ENCODE measurements around the gene COA3. TPM values are rescaled to one million over a fixed set of nuclear protein-coding genes. Genes with fewer than 3 reads are reported as not detected.
A peak's percentile ranks its signal among the peaks of the same experiment; 100 is the strongest.

COA3 gene, protein sequence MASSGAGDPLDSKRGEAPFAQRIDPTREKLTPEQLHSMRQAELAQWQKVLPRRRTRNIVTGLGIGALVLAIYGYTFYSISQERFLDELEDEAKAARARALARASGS
- total RNA-seq (ENCODE audit: insufficient read depth, low replicate concordance) = 47.2 TPM

DNA sequence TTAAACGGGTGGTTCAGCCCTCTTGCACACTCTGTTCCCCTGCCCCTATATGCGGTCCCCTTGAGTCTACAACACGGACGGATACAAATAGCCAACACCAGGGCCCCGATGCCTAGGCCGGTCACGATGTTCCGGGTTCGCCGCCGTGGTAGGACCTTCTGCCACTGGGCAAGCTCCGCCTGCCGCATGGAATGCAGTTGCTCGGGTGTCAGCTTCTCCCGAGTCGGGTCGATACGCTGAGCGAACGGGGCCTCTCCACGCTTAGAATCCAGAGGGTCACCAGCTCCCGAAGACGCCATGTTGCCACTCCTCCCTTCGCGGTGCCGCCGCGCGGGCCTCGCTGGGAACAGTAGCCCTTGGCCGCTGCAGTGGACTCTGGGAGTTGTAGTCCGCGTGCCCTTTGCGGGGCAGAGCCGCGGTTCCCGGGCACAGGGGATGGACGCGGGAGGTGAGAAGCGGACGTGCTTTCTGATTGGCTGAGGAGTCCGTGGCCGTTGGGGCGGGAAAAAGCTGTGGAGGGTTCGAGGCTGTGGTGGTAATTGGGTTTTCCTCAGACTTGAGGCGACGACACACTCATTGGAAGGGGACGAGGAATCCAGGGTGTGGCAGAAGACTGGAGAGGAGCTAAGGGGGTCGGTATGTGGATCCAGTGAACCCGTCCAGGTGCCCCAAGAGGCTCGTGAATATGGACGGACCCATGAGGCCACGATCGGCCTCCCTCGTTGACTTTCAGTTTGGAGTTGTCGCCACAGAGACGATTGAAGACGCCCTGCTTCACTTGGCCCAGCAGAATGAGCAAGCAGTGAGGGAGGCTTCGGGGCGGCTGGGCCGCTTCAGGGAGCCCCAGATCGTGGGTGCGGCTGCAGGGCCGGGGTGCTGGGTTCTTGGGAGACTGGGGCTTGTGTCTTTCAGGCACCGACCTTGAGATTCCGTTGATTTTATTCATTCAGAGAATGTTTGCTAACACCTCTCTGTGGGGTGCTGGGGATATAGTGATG, at the start of gene COA3, which contains the start of gene CNTD1:
COA3 (minus strand) TSS at position 322 of the 998 bp plus-strand sequence; CDS start at position 299, 23 bp downstream.
CNTD1 (plus strand) TSS at position 479 of the 998 bp plus-strand sequence; CDS start at position 686, 207 bp downstream.
- DNase-seq (ENCODE audit: low spot score) = peak; percentile 89

DNA sequence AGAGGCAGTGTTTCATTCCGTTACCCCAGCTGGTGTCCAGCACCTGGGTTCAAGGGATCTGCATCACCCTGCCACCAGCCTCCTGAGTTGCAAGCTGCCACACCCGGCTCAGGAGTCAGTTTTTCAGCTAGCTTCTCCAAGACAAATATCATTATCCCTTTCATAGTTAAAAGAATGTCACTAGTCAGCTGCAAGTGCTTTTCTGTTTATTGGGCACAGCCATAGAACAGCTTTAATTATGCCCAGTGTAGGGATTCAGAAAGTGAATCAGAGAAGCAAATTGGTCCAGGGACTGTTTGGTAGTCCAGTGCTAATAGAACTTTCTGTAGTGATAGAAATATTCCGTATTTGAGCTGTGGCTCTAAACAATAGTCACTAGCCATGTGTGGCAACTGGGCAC, 49.6 kb upstream of the COA3 start:
- no peak for DNase-seq (ENCODE audit: low spot score)

DNA sequence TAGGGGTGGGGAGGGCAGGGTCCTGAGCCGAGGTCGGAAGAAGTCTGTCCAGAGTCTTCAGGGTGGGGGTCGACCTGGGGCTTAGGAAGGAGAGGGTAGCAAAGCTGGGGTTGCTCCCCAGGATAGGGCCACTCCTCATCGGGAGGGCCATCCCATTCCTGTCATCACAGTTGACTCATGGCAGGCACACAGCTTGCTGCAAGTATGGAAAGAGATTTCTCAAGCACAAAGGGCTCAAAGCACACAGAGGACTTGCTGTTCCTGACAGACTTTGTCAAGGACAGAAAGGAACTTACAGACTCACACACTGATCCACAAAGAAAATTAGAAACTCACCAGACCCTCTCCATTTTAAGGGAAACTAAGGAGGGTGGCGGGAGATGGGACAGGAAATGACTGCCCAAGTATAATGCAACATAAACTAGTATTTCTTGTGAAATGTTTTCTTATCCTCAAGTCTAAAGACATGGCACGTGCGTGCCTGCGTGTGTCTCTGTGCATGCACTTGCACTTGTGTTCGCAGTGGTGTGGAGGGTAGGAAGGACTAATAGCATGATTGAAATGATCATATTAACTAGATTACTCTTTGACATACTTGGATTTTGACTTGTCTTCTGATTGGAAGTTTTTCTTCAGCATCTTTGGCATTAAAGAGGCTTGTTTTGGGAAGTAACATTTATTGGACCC, 48.2 kb upstream of the COA3 start:
- no peak for DNase-seq (ENCODE audit: low spot score)

DNA sequence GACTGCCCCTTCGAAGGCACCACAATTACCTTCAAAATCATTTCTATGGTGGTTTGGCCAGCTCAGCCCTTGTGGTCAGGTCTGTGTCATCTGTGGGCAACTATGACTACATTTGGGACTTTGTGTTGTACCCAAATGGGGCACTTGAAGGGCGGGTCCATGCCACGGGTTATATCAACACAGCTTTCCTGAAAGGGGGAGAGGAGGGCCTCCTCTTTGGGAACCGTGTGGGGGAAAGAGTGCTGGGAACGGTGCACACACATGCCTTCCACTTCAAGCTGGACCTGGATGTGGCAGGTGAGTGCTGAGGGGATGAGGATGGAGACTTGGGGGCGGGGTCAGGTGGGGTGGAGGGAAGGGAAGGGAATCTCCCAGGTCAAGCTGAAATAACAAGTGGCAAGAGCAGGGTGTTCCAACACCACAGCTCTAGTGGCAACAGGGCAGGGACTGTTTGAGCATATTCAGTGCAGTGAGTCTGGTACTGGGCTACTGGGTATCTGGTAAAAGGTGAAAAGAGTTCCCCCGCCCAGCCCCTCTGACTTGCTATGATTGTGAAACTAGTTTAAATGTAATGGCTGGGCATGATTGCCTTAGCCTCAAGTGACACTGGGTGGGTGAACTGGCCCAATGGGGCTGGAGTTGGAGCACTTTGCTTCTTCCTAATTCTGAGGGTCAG, 47.6 kb upstream of the COA3 start:
- no peak for DNase-seq (ENCODE audit: low spot score)

DNA sequence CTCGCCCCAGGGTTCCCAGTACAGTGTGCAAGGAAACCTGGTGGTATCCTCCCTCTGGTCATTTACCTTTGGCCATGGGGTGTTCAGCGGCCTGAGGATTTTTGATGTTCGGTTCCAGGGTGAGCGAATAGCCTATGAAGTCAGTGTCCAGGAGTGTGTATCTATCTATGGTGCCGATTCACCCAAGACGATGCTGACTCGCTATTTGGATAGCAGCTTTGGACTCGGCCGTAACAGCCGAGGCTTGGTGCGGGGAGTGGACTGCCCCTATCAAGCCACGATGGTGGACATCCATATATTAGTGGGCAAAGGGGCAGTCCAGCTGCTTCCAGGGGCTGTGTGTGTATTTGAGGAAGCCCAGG, 47.0 kb upstream of the COA3 start:
- no peak for DNase-seq (ENCODE audit: low spot score)

DNA sequence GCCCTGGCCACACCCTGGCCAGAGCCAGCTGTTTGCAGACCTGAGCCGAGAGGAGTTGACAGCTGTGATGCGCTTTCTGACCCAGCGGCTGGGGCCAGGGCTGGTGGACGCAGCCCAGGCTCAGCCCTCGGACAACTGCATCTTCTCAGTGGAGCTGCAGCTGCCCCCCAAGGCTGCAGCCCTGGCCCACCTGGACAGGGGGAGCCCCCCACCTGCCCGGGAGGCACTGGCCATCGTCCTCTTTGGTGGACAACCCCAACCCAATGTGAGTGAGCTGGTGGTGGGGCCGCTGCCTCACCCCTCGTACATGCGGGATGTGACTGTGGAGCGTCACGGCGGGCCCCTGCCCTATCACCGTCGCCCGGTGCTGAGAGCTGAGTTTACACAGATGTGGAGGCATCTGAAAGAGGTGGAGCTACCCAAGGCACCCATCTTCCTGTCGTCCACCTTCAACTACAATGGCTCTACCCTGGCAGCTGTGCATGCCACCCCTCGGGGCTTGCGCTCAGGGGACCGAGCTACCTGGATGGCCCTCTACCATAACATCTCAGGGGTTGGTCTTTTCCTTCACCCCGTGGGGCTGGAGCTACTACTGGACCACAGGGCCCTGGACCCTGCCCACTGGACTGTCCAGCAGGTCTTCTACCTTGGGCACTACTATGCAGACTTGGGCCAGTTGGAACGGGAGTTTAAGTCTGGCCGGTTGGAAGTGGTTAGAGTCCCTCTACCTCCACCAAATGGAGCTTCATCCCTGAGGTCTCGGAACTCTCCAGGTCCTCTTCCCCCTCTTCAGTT, 46.5 kb upstream of the COA3 start:
- no peak for DNase-seq (ENCODE audit: low spot score)

DNA sequence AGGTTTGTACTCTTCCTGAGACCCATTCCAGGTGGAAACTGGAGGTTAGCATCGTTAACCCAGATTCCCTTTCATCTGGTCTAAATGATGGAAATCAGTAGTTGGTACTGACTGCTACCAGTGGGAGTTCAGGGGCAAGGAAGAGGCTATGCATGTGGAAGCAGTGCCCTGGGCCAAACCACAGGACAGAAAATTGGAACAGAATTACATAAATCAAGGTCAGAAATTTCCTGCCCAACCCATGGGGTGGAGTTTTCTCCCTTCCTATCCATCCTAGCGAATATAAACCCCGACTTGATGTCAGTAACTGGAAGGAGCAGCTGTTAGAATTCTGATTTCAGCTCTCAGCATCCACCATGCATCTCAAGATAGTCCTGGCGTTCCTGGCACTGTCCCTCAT, 45.8 kb upstream of the COA3 start, which contains the start of gene AOC2:
AOC2 (plus strand) TSS at position 310 of the 400 bp plus-strand sequence; CDS start at position 357, 47 bp downstream.
- no peak for DNase-seq (ENCODE audit: low spot score)

DNA sequence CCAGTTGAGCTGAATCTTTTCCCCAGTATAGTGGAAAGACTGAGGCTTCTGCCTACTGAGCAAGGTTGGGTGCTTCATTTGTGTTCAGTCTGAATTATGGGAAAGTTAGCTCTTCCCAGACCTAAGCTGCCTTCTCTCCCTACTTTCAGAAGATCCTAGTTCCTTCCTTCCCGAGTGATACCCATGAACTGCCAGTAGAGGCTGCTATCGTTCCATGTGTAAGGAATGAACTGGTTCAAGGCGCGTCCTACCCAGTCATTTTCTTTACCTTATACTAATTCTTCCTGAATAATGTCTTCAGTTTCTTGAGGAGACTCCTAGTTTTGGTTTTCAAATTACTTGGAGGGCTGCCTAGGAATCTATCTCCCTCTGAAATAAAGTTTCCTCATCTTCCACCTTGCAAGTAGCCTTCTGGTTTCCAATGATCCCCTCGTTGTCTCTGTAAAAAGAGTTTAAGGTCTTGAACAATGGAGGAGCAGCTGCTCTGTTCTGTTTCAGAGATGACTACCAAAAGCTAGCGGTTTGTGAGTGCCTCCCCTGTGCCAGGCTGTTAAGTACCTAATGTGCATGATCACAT, 44.9 kb upstream of the COA3 start:
- DNase-seq (ENCODE audit: low spot score) = peak; percentile 71

DNA sequence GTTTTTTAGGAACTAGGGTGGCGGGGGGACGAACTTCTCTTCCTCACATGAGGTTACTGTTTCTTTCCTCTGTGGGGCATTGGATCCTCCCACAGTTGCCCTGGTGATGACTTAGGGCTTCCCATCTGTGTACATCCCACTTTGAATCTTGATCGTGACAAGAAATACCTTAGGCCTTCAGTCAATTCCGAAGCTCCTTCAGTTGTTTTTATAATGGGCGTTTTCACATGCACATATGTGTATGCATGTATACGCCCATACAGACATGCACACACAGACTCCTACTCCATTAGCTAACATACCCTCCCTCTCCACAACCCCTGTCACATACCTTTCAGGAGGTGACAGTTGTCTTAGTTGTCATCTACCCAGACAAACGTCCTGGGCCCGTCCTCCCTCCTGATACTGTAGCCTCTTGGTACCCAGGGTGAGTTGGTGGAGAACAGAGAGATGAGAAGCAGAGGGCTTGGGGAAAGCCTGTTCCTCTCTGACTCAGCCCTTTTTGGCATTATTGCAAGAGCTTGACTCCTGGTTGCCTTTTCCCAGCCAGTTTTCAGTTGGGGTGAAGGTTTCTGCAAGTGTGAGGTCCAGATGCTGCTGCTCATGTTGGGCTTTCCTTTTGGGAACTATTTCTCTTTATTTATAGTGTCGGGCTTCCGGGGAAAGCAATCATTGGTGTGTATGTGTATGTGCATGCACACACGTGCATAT, 43.6 kb upstream of the COA3 start:
- DNase-seq (ENCODE audit: low spot score) = no peak

DNA sequence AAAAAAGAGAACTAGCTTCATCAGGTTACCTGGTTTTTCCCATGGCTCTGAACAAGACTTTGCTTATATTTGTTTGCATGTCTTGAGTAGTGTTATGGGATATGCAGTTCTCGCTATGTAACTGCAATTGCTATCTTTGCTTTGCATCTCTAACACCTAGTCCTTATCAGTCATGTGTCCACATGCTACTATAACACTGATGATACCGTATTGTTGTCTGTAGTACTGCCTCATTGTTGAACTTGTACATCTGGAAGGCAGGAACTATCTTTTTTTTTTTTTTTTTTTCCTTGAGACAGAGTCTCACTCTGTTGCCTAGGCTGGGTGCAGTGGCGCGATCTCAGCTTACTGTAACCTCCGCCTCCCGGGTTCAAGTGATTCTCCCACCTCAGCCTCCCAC, 37.2 kb upstream of the COA3 start:
- DNase-seq (ENCODE audit: low spot score) = no peak

DNA sequence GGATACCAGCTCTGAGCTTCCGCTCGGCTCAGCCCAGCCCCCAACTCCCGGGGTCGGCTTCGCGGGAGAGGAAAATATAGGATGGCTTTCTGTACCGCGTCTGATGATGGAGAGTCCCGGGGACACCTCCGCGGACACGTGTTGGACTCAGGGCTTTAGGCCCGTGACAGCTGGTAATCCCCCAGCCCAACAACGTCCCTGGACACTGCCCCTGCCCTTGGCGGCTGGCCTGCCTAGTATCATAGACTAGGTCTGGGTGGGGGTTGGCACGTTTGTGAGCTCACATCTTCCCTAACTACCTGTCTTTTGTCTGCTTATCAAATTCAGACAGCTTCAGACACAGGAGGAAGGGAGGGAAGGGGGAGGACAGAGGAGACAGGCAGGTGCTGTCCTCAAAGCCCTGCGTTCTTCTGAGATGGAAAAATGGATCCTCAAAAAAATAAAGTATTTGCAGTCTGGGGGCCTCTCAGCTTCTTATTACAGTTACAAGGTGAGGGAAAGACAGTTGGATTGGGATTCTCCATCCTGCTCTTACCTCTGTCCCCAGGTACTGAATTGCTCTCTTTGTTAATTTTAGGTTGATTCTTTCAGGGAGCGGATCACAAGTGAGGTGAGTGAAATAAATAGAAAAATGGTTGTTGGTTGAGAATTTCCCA, 35.4 kb upstream of the COA3 start:
- DNase-seq (ENCODE audit: low spot score) = no peak

DNA sequence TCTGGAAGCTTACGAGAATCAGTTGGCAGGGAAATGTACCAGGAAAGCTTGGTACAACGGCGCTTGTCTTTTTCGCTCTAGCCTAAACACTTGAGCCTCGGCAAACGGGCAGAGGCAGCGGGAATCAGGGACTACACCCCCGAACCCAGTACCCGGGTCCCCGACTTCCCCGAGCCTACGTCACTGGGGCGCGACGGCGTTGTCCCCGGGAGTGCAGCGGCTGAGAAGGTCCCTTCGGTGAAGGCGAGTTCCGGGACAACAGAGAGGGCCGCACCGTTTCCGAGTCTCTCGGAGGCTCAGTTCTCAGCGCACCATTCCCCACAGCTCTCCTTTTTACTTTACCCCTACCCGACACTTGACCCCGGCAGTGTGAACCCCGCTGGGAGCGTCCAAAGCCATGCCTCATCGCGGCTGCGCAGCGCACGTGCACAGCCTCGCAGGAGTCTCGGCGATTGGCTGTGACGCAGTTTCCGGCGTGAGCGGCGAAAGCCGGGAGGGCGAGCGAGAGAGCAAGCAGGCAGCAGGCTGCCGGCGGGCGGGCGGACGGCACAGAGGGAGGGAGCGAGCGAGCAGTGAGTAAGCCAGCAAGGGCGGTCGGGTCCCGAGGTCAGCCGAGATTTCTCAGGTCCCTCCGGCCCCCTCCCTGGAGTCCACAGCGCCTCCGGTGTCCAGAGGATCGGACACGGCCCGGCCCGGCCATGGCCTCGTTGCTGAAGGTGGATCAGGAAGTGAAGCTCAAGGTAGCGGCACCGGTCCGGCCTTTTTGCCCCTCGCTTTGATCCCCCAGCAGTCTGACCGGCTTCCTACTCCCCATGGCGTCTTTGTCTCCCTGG, 34.6 kb upstream of the COA3 start, which contains the start of gene PSME3:
PSME3 (plus strand) TSS at position 464 of the 833 bp plus-strand sequence; CDS start at position 699, 235 bp downstream.
- peak; percentile 95 for DNase-seq (ENCODE audit: low spot score)

DNA sequence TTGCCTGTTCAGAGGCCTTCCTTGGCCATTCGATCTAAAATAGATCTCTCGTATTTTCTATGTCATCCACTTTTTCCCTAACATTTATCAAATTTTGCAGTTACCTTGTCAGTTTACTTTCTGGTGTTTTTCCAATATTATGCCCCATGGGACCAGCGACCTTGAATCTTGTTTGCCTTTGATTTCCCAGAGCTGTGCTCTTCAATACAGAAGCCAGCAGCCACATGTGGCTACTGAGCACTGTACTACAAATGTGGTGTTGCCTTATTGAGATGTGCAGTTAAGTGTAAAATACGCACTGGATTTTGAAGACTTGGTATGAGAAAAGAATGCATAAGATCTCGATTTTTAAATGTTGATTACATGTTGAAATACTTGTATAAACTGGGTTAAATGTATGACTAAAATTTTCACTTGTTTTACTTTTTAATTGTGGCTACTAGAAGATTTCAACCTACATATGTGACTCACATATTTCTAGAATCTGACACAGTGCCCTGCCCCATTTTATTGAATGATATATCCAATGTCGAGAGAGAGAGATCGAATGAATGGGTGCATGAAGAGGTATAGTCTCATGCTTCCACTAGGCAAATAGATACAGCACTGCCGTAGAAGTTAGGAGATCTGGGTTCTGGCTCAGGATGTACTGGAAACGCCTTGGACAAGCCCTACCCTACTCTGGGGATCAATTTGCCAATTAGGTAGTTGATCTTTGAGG, 33.9 kb upstream of the COA3 start:
- DNase-seq (ENCODE audit: low spot score) = no peak

DNA sequence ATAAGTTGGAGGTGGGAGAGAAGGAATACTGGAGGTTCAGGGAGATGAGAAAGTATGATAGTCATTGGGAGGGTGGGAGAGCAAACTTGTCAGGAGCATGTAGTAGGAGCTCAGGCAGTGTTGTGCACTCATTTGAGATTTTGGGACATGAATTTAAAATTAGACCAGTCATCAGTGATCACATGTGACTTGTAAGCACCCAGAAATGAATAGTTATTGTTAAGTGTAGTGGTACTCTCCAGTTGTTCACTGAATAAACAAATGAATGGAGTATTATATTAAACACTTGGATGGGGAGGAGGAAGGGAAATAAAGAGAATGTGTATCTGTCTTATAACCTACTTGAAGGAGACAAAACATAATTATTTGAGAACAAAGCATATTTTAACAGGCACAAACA, 32.5 kb upstream of the COA3 start:
- no peak for DNase-seq (ENCODE audit: low spot score)

DNA sequence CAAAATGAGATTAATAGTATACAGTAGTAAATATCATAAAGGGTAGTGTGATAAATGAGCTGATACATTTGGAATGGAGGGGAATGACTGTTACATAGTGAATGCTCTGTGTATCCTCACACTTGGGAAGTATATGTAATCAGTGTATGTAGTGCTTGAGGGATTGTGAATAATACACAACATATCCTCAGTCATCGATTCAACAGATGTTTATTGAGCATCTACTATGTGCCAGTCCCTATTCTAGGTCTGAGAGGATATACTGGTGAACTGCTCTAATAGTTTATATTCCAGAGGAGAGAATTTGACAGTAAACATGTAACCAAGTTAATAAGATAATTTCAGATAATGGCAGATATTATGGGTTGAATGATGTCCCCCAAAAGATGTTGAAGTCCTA, 29.0 kb upstream of the COA3 start:
- no peak for DNase-seq (ENCODE audit: low spot score)

DNA sequence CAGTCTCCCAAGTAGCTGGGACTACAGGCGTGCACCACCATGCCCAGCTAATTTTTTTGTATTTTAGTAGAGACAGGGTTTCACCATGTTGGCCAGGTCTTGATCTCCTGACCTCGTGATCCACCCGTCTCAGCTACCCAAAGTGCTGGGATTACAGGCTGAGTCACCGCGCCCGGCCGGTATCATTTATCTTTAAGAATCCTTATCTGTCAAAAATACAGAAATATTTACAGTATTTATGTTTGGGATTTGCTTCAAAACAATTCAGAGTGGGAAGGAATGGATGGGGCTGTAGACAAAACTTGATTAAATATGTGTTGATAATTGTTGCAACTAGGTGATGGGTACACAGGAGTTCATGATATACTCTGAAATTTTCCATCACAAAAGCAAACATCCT, 22.7 kb upstream of the COA3 start:
- DNase-seq (ENCODE audit: low spot score) = no peak

DNA sequence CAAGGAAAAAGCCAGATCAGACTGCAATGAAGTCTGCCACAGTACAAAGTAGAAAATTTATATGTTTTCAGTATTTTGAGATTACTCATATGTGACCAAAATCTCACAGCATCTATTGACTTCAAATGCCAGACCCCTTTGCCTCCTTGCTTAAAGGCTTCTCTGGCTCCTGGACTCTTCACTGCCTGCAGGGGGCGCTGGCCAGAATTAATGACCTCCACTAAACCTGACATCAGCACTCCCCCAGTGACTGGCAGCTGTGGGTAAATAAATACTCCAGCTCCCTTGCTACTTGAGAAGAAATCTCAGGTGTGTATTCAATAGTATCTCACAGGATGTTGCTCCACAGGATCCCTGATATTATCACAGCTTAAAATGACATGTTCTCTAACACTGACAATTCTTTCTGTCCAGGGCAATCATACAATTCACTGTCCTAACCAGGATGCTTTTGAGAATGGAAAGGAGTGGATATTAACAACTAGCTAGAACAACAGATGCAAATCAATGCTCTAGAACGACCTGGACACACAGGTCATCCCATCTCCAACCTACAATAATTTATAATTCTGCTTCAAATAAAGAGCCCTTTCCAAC, 21.5 kb upstream of the COA3 start:
- DNase-seq (ENCODE audit: low spot score) = no peak
